DMS 273 (cell line): Measurements from ENCODE around the gene CPNE6.
"Not testable (repeated sequence)": the region's sequence is repeated elsewhere in the genome, so short reads cannot be mapped to it uniquely, and the experiment has no call there.

Source experiments
- DNase-seq: peaks from one replicate; lab custom pipeline; 2025; ENCODE audit not compliant: unreplicated experiment; lab: John Stamatoyannopoulos, UW

CPNE6 gene

DNA sequence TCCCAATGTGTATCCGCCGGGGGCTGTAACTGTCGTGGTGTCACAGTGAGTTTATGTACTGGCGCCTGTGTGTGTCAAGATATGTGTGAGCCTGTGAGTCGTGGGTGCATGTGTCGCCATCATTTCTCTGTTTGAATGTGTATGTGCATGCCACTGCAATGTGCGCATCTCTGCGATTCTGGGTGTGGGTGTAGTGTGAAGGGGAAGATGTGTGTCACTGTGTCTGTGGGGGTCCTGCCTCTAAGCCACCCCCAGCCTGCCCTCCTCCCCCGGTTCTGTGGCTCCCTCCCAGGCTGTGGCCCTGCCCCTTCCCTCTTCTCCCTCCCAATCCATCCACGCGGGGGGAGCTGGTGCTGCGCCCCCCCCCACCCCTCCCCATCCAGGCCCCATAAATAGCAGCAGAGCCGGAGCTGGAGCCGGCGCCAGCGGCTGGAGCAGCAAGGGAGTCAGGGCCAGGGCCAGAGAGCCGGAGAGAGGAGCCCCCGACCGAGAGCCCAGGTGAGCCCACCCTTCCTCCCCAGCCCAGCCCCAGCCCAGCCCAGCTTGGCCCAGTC, at the start of gene CPNE6:
TSS of gene CPNE6 (plus strand) at position 419 of the 554 bp plus-strand sequence. CDS start 1,375 bp downstream, outside the sequence.
- DNase-seq, result no peak

DNA sequence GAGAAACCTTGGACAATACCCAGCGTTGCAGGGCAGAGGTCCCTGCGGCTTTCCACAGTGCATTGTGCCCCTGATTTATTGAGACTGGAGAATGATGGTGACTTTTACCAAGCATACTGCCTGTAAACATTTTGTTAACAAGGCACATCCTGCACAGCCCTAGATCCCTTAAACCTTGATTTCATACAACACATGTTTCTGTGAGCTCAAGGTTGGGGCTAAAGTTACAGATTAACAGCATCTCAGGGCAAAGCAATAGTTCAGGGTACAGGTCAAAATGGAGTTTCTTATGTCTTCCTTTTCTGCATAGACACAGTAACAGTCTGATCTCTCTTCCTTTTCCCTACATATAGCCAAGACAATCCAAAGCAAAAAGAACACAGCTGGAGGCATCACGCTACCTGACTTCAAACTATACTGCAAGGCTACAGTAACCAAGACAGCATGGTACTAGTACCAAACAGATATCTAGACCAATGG, 46.4 kb upstream of the CPNE6 start:
- DNase-seq, result not testable (repeated sequence)

DNA sequence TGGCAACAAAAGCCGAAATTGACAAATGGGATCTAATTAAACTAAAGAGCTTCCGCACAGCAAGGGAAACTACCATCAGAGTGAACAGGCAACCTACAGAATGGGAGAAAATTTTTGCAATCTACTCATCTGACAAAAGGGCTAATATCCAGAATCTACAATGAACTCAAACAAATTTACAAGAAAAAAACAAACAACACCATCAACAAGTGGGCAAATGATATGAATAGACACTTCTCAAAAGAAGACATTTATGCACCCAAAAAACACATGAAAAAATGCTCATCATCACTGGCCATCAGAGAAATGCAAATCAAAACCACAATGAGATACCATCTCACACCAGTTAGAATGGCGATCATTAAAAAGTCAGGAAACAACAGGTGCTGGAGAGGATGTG, 41.7 kb upstream of the CPNE6 start:
- not testable (repeated sequence) for DNase-seq

DNA sequence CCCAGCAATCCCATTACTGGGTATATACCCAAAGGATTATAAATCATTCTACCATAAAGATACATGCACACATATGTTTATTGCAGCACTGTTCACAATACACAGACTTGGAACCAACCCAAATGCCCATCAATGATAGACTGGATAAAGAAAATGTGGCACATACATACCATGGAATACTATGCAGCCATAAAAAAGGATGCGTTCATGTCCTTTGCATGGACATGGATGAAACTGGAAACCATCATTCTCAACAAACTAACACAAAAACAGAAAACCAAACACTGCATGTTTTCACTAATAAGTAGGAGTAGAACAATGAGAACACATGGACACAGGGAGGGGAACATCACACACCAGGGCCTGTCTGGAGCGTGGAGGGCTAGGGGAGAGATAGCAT, 40.0 kb upstream of the CPNE6 start:
- DNase-seq, result not testable (repeated sequence)

DNA sequence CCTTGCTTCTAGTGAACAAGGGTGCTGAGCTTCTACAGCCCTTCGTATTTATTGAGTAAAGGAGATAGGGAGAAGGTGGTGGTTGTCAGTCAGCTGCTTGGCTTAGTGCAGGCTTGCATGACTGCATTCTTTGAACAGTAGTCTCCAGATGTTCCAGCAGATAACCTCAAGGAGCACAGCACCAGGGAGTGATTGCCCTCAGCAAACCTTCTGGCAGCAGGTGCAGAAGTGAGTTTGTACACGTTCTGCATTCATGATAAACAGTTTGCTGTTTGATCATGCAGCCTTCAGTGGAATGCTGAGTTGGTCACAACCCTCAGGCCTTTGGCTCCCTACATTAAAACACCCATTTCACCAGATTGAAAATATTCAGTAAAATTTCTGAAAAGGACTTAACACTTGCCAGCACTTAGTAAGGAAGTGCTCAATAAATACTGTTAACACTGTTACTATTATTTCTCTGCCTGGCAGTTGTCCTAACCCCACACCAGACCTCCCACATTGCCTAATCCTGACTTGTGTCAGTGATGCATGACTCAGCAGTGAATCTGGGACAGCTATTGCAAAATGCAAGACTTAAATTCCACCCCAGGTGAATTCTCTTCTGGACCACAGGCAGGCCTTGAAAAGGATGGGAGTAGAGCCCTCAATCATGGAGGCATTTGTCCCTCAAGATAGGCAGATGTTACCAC, 38.5 kb upstream of the CPNE6 start:
- peak; percentile 12 for DNase-seq

DNA sequence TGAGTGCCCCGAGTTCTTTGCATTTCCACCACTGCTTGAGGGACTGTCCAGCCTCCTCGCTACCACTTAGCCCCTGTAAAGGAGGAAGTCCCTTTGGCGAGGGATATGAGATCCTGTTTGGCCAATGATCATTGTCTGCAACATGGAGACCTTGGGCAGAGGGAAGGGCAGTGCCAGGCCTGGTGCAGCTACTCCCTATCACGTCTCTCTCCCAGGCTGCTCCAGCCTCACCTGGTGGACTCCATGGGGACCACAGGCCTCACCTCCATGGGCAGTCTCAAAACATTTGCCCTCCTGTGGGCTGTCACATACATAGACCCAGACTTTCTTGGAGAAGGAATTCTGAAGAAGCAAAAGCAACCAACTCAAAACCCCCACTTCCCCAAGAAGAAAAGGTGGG, 35.6 kb upstream of the CPNE6 start:
- DNase-seq, result not testable (repeated sequence)

DNA sequence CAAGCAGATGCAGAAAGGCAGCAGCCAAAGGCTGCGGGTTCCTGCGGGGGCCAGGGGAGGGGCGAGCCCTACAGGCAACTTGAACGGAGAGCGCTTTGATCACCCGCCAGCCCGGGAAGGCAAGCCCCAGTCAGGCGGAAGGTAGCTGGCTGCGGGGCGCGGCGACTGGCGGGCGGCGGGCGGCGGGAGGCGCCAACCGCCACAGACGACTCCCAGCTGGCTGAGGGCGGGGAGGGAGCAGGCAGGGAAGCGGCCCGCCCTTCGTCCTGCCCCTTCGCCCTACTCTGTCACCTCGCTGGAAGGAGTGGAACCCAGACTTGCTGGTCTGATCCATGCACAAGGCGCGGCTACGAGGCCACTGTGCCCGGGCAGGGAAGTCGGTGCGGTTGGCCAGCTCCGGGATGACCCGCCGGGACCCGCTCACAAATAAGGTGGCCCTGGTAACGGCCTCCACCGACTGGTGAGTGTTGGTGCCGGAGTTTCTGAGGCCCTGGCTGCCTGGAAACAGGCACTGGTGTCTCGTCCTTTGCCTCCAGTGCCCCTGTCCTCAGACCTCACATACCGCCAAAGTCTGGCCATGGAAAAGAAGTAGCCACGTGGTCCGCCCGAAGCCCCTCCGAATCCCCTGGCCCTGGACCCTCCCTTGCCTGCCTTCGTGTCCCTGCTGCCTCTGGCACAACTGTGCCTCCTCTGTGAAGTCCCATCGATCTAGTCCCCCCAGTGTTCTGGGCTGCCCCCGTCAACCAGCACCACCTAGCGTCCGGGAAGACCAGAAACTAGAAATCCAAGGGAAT, 35.0 kb upstream of the CPNE6 start:
- DNase-seq, result peak; percentile 91

DNA sequence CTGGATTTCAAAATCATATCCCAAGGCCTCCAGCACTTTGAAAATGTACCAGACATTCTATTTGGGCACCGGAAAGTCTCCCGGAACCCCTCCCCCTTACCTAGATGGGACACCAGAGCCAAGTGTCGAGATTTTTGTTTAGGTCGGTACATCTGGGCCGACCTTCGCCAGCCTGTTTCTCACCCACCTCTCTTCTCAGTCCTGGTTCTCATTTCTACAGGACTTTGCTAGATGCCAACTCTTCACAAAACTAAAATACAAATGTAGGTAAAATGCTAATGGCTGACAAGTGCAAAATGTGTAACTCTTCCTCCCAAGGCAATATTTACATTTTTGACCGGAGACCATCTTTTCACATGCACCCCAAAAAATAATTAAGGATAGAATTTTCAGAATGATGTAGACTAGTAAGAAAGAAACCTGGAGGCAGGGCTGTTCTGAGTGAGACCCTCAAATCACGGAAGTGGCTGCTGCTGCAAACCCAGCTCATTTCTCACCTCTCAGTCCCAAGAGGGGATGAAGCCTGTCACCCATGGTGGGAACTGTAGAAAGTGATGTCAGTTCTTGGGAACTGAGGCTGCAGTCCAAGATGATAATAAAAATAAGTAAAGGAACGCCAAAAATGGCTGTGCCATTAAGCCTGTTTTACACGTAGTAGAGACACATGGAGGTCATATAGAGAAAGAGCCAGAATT, 34.3 kb upstream of the CPNE6 start:
- DNase-seq, result not testable (repeated sequence)

DNA sequence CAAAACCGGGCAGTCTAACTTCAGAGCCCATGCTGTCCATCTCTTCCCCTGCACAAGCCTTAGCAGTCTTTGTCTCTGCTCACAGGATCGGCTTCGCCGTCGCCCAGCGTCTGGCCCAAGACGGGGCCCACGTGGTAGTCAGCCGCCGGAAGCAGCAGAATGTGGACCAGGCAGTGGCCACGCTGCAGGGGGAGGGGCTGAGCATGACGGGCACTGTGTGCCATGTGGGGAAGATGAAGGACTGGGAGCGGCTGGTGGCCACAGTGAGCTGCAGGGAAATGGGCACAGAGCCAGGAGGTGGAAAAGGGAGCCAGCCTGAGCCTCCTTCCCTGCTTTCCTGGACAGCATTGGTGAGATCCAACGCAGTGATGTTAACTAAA, 33.7 kb upstream of the CPNE6 start:
- DNase-seq, result peak; percentile 10

DNA sequence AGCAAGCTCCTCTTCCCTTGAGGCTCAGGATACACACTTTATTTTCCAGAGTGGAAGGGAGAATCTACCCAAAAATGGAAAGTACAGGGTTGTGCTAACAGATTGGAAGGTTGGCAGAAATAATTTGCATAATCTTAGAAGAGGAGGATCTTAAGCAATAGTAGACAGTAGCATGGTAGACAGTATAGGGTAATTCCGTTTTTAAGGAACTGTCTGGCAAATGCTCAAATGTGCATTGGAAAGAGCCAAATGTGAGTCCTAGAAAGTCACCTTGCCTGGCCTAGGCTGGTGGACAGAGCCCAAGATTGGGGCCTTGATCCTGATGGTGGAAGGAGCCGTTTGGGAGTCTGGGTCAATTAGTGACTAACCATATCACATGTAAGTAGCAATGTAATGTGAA, 32.7 kb upstream of the CPNE6 start:
- no peak for DNase-seq

DNA sequence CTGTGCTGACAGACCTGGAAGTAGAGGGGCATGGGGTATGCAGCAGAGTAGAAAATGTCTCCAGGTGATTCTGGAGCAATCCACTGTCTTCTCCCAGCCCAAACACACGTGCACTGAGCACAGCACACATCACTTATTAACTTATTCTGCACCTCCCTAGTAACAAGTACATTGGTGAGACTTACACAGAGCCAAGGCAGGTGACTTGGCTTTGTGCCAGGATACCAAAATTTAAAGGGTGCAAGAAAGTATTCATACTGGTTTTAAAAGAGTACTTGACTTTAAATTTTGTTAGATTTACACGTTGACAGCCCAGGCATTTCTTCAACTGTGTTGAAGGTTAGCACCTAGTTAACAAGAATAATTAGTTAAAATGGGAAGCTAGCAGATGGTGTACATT, 30.7 kb upstream of the CPNE6 start:
- DNase-seq, result no peak

DNA sequence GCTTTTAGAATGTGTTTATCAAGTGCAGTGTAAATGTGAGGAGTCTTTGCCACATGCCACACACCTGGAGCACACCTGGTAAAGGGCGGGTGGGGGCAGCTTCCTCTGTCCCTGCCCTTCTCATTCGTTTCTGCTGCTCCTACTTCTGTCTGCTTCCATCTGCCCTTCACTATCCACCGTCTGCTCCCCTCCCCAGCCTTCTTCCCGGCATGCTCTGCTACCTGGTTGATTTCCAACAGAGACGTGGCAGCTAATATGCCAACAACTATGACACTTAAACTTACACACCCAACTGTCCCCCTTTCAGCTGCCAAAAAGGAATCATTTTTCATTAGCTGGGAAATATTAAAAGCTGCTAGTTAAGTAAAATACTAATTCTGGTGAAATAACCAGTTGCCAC, 28.6 kb upstream of the CPNE6 start:
- peak; percentile 59 for DNase-seq

DNA sequence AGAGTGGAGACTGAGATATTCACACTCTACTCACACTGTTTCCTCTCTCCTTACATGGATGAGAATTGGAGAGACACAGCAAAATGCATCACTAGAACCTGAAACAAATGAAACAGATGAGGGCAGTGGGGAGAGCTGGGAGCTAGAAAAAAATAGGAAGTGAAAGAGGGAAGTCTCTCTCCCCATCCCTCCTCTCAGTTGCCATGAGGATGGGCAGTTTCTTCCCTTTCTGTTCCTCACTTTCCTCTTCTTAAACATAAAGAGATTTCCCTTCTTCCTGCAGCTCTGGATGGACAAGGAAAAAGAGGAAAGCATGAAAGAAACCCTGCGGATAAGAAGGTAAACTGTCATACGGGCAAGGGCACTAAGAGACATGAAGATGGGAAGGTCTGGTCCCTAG, 22.4 kb upstream of the CPNE6 start:
- not testable (repeated sequence) for DNase-seq

DNA sequence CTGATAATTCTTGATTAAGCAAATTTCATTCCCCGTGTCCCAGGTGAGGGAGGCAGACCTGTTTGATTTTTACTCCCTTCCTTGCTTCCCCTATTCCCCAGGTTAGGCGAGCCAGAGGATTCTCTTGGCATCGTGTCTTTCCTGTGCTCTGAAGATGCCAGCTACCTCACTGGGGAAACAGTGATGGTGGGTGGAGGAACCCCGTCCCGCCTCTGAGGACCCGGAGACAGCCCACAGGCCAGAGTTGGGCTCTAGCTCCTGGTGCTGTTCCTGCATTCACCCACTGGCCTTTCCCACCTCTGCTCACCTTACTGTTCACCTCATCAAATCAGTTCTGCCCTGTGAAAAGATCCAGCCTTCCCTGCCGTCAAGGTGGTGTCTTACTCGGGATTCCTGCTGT, 20.6 kb upstream of the CPNE6 start:
- not testable (repeated sequence) for DNase-seq

DNA sequence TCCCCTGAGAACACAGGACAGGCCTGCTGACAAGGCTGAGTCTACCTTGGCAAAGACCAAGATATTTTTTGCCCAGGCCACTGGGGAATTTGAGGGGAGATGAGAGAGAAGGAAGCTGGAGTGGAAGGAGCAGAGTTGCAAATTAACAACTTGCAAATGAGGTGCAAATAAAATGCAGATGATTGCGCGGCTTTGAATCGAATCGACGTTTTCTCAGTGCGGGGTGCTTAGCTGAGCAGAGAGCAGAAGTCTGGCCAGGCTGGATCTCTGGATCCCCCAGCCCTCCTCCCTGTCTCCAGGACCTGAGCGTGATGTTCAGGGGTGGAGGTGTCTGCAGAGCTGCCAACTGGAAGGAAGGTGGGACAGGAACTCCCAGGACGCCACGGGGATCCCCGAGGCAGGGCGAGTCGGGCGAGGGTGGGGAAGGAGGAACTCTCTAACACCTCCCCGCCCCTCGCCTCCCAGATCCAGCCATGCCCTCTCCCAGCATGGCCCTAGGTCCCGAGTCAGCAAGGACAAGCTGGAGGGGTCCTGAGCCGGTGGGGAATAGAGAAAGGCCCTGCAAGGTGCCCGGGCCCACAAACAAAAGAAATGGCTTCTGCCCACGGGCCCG, 20.1 kb upstream of the CPNE6 start:
- no peak for DNase-seq

DNA sequence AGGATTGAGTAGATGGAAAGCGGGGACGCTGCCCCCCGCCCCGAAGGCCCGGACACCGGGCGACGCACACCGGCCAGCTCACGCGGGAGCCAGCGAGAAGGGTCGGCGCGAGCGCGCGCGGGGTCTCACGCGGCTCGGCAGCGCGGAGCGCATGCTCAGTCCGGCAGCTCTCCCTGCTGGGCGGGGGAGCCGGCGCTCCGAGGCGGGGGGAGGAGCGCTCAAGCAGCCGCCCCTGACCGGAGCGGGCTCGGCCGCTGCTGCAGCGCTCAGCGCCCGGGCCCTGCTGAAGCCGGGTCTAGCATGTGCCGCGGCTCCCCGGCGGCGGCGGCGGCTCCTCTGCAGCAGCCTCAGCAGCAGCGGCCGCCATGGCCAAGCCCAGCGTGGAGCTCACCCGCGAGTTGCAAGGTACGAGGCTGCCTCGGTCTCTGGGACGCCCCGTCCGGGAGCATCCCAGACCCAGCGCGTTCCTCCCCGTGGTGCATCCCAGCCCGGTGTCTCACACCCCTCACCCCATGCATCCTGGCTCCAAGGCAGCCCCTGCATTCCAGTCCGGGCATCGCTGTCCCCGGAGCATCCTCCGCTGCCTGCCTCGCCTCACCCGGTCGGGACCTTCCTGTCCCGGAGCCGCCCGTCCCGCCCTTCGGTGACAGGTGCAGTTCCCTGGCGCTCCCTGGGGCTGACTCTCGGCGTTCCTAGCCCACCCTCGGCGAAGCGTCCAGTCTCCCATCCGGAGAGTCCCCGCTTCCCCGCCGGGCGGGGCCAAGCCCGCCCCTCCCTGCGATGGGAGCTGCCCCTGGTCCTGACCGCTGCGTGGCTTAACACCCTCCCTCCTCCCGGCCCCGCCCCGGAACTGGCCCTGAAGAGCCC, 19.3 kb upstream of the CPNE6 start, which contains the start of gene CARMIL3:
TSS of gene CARMIL3 (plus strand) at position 221 of the 867 bp plus-strand sequence. CDS start at position 366, 145 bp downstream.
- peak; percentile 87 for DNase-seq

DNA sequence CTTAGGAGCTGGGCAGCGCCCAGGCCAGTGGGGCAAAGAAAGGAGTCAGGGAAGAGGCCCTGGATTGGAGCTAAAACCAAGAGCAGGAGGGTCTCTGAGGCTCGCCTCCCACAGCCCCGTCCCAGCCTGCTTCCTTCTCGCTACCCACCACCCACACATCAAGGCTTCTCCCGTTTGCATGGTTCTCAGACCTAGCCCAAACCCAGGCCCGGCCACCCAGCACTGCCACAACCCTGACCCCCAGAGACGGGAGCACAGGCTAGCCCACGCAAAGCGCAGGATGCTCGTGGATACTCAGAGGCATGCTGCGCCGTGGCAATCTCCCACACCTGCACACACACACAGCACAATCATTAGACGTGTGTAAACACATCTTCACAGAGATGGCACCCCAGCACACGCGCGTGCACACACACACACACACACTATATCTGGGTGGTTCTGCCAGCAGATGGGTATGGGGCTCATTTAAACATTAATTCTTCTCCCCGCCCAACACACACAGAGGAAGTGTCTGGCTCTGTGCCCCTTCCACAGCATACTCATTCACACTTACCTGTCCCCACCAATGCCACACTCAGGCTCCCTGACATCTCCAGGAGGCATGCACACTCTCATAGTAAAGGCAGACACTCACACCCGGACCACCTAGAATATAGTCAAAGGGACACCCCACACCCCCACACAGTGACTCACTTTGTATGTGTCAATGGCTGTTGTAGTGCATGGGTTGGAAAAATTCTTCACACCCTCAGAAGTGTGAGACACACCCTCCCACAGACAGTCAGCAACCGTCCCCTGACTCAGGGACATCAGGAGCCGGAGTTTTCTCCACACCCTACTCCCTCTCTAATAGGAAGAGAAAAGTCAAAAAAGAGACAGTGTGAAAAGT, 18.5 kb upstream of the CPNE6 start:
- no peak for DNase-seq

DNA sequence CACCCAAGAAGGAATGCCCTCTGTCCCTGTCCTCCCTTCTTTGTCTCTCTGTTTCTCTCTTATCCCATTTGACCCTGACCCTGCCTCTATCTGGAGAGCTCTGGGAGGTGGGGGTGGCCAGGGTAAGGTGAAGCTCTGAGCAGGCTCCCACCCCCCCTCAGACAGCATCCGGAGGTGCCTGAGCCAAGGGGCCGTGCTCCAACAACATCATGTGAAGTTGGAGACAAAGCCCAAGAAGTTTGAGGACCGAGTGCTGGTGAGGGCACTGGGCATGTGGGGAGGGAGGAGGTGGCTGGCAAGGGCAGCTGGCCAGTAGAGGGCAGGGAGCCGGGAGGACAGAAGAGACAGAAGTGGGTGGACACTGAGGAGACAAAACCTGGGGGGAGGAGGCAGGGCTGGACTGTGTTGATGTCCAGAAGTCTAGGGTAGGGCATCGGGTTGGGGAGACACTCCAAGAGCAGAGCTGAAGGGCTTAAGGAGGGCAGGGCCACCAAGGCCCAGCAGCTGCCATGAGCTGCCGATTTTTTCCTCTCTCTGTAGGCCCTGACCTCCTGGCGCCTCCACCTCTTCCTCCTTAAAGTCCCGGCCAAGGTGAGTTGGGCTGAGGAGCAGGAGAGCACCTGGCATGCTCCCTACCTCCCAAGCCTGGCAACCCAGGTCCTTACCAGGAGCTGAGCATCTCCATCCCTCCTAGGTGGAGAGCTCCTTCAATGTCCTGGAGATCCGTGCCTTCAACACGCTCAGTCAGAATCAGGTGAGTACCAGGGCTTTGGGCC, 17.6 kb upstream of the CPNE6 start:
- DNase-seq, result no peak
